ENCODE results near the gene PARD3B. TPM values are rescaled to one million over a fixed set of nuclear protein-coding genes. Genes with fewer than 3 reads are reported as not detected.

PARD3B gene
- total RNA-seq, 1 experiment from 2014 or later, result 0.68 TPM

GRCh38 chr2:204754898-204755297 is 209.6 kb downstream of the PARD3B start:
- no peak for DNase-seq (ENCODE audit: low spot score)

- DNase-seq (ENCODE audit: low spot score), result no peak
These were observed 218.9 kb downstream of the PARD3B start for GRCh38 chr2:204763974-204764703.

GRCh38 chr2:204770735-204771134 is 225.5 kb downstream of the PARD3B start:
- DNase-seq (ENCODE audit: low spot score), result no peak

GRCh38 chr2:204771721-204772120 is 226.4 kb downstream of the PARD3B start:
- DNase-seq (ENCODE audit: low spot score), result no peak

GRCh38 chr2:204772546-204772945 is 227.3 kb downstream of the PARD3B start:
- DNase-seq (ENCODE audit: low spot score), result no peak

- DNase-seq (ENCODE audit: low spot score), result no peak
These were observed 230.5 kb downstream of the PARD3B start for GRCh38 chr2:204775766-204776165.

GRCh38 chr2:204776781-204777559 is 231.7 kb downstream of the PARD3B start:
- DNase-seq (ENCODE audit: low spot score), result no peak

GRCh38 chr2:204779771-204780170 is 234.5 kb downstream of the PARD3B start:
- no peak for DNase-seq (ENCODE audit: low spot score)

- DNase-seq (ENCODE audit: low spot score), result no peak
These were observed 236.7 kb downstream of the PARD3B start for GRCh38 chr2:204781941-204782340.

GRCh38 chr2:204790076-204790475 is 244.8 kb downstream of the PARD3B start:
- DNase-seq (ENCODE audit: low spot score), result no peak

- DNase-seq (ENCODE audit: low spot score), result no peak
These were observed 246.0 kb downstream of the PARD3B start for GRCh38 chr2:204791230-204791629.

- no peak for DNase-seq (ENCODE audit: low spot score)
These were observed 249.3 kb downstream of the PARD3B start for GRCh38 chr2:204794624-204795023.

GRCh38 chr2:204795156-204795555 is 249.9 kb downstream of the PARD3B start:
- no peak for DNase-seq (ENCODE audit: low spot score)

- no peak for DNase-seq (ENCODE audit: low spot score)
These were observed 251.3 kb downstream of the PARD3B start for GRCh38 chr2:204796581-204796980.

- DNase-seq (ENCODE audit: low spot score), result no peak
These were observed 254.5 kb downstream of the PARD3B start for GRCh38 chr2:204799791-204800190.

- no peak for DNase-seq (ENCODE audit: low spot score)
These were observed 263.2 kb downstream of the PARD3B start for GRCh38 chr2:204808494-204808893.

- DNase-seq (ENCODE audit: low spot score), result no peak
These were observed 279.6 kb downstream of the PARD3B start for GRCh38 chr2:204824751-204825453.

GRCh38 chr2:204825681-204826080 is 280.4 kb downstream of the PARD3B start:
- no peak for DNase-seq (ENCODE audit: low spot score)

- no peak for DNase-seq (ENCODE audit: low spot score)
These were observed 282.7 kb downstream of the PARD3B start for GRCh38 chr2:204827701-204828590.

GRCh38 chr2:204834716-204835384 is 289.6 kb downstream of the PARD3B start:
- DNase-seq (ENCODE audit: low spot score), result no peak

GRCh38 chr2:204835786-204836185 is 290.5 kb downstream of the PARD3B start:
- DNase-seq (ENCODE audit: low spot score), result no peak
